Left renal pelvis (tissue), 4 donors: ENCODE measurements around the gene MEFV. TPM values are rescaled to one million over a fixed set of nuclear protein-coding genes. Genes with fewer than 3 reads are reported as not detected.

Experiments used
- polyA plus RNA-seq, 4 donors: library from polyadenylated mRNA; unstranded; fragments of 120-200 nt; gene quantifications; one replicate each; pipeline ENCODE4 v1.2.1, GENCODE V29; 2013; ENCODE audit not compliant: insufficient read length in 4 of 4

Gene MEFV
- polyA plus RNA-seq, 4 donors = 0.22 to 0.47 (median 0.29) TPM

Other genes with a start within 250 kb of the MEFV start
- gene CLDN9, start 243.7 kb downstream of the MEFV start, polyA plus RNA-seq = 1 to 10 TPM in 3 of 4 donors, under 1 TPM in 1; 0.87 to 4.7 (median 2.3) TPM
- 10 to 100 TPM in 3 of 4 donors, 1 to 10 TPM in 1; 1.1 to 38.0 (median 32.7) TPM for gene CLDN6, start 238.4 kb downstream of the MEFV start, polyA plus RNA-seq
- 10 to 100 TPM in 2 of 4 donors, 1 to 10 TPM in 2; 4.4 to 19.3 (median 10.7) TPM for gene TNFRSF12A, start 236.3 kb downstream of the MEFV start, polyA plus RNA-seq
- 100 to 1,000 TPM in 1 of 4 donors, 10 to 100 TPM in 3; 61.3 to 102 (median 72.0) TPM for gene HCFC1R1, start 232.7 kb downstream of the MEFV start, polyA plus RNA-seq
- 10 to 100 TPM; 22.9 to 36.2 (median 28.0) TPM for gene THOC6, start 232.6 kb downstream of the MEFV start, polyA plus RNA-seq
- gene BICDL2, start 219.7 kb downstream of the MEFV start, polyA plus RNA-seq = 1 to 10 TPM in 3 of 4 donors, under 1 TPM in 1; 0.07 to 7.7 (median 2.6) TPM
- gene MMP25, start 210.1 kb downstream of the MEFV start, polyA plus RNA-seq = 1 to 10 TPM in 3 of 4 donors, under 1 TPM in 1; 0.67 to 2.7 (median 1.5) TPM
- gene IL32, start 191.0 kb downstream of the MEFV start, polyA plus RNA-seq = 10 to 100 TPM; 35.1 to 45.5 (median 36.3) TPM
- gene ZSCAN10, start 157.3 kb downstream of the MEFV start, polyA plus RNA-seq = under 1 TPM in 1 of 4 donors, not detected in 3; 0.20 TPM
- gene ZNF205, start 144.0 kb downstream of the MEFV start, polyA plus RNA-seq = 10 to 100 TPM; 13.1 to 20.6 (median 15.4) TPM
- gene ZNF213, start 121.6 kb downstream of the MEFV start, polyA plus RNA-seq = 10 to 100 TPM; 10.1 to 15.9 (median 11.6) TPM
- not detected for gene OR1F1, start 68.4 kb downstream of the MEFV start, polyA plus RNA-seq
- gene ZNF200, start 21.5 kb downstream of the MEFV start, polyA plus RNA-seq = 10 to 100 TPM; 12.0 to 14.9 (median 13.5) TPM
- gene ZNF263, start 26.9 kb upstream of the MEFV start, polyA plus RNA-seq = 10 to 100 TPM; 44.0 to 53.6 (median 46.0) TPM
- 10 to 100 TPM; 12.6 to 16.4 (median 13.4) TPM for gene TIGD7, start 48.8 kb upstream of the MEFV start, polyA plus RNA-seq
- gene ZNF75A, start 48.9 kb upstream of the MEFV start, polyA plus RNA-seq = 10 to 100 TPM; 39.4 to 57.7 (median 50.7) TPM
- 1 to 10 TPM in 1 of 4 donors, under 1 TPM in 3; 0.31 to 1.0 (median 0.62) TPM for gene OR2C1, start 99.3 kb upstream of the MEFV start, polyA plus RNA-seq
- gene ZSCAN32, start 144.4 kb upstream of the MEFV start, polyA plus RNA-seq = 10 to 100 TPM; 15.2 to 19.0 (median 17.6) TPM
- 10 to 100 TPM; 12.1 to 17.2 (median 15.7) TPM for gene ZNF174, start 144.6 kb upstream of the MEFV start, polyA plus RNA-seq
- gene ZNF597, start 186.9 kb upstream of the MEFV start, polyA plus RNA-seq = 1 to 10 TPM; 3.4 to 4.2 (median 3.9) TPM
- 10 to 100 TPM; 48.3 to 83.9 (median 69.6) TPM for gene NAA60, start 187.0 kb upstream of the MEFV start, polyA plus RNA-seq
- not detected for gene C16orf90, start 238.9 kb upstream of the MEFV start, polyA plus RNA-seq
- gene CLUAP1, start 244.4 kb upstream of the MEFV start, polyA plus RNA-seq = 10 to 100 TPM; 47.0 to 65.6 (median 57.6) TPM